ENCODE results near the gene MACROD2. TPM values are rescaled to one million over a fixed set of nuclear protein-coding genes. Genes with fewer than 3 reads are reported as not detected.

MACROD2 gene
- total RNA-seq, 4 donors from 2014 or later, result 4.0 to 14.1 (median 10.4) TPM

GRCh38 chr20:14441201-14441600 is 445.9 kb downstream of the MACROD2 start:
- Histone ChIP-seq H3K27me3 (no peaks in the 10 kb centered on the region), H3K4me1 (no peaks in the 10 kb centered on the region), H3K4me3 (no peak overlapping the region), H3K9me3 (peaks cover 0 to 9% (median 4%) of the 10 kb centered on the region in 4 donors), H3K27ac (no peak overlapping the region), H3K36me3 (no peaks in the 10 kb centered on the region)
- no peak for TF ChIP-seq EP300 (IDR thresholded peaks at IDR 0.05)
- no peak for TF ChIP-seq POLR2A (IDR thresholded peaks at IDR 0.05)
- TF ChIP-seq, protein P1, sequence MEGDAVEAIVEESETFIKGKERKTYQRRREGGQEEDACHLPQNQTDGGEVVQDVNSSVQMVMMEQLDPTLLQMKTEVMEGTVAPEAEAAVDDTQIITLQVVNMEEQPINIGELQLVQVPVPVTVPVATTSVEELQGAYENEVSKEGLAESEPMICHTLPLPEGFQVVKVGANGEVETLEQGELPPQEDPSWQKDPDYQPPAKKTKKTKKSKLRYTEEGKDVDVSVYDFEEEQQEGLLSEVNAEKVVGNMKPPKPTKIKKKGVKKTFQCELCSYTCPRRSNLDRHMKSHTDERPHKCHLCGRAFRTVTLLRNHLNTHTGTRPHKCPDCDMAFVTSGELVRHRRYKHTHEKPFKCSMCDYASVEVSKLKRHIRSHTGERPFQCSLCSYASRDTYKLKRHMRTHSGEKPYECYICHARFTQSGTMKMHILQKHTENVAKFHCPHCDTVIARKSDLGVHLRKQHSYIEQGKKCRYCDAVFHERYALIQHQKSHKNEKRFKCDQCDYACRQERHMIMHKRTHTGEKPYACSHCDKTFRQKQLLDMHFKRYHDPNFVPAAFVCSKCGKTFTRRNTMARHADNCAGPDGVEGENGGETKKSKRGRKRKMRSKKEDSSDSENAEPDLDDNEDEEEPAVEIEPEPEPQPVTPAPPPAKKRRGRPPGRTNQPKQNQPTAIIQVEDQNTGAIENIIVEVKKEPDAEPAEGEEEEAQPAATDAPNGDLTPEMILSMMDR (IDR thresholded peaks at IDR 0.05), result no peak
- DNase-seq (ENCODE audit: low spot score in 2 of 2), result no peak
- WGBS, 2 donors, result 94% methylated on average over 4 of the region's 4 CpGs

GRCh38 chr20:14444106-14444505 is 448.8 kb downstream of the MACROD2 start:
- no peak overlapping the region for H3K4me3 ChIP-seq
- no peaks in the 10 kb centered on the region for H3K4me1 ChIP-seq
- DNase-seq (ENCODE audit: low spot score in 2 of 2), result no peak
- H3K27ac ChIP-seq, result no peak overlapping the region
- 89 to 91% methylated on average over 3 of the region's 3 CpGs for WGBS, 2 donors
- H3K36me3 ChIP-seq, result no peaks in the 10 kb centered on the region
- no peaks in the 10 kb centered on the region for H3K27me3 ChIP-seq
- H3K9me3 ChIP-seq, result peaks cover 0 to 3% (median under 1%) of the 10 kb centered on the region in 4 donors
- TF ChIP-seq EP300 (IDR thresholded peaks at IDR 0.05), result no peak
- no peak for TF ChIP-seq POLR2A (IDR thresholded peaks at IDR 0.05)
- TF ChIP-seq, protein P1 (IDR thresholded peaks at IDR 0.05), result no peak

GRCh38 chr20:14445310-14445709 is 450.0 kb downstream of the MACROD2 start:
- Histone ChIP-seq H3K4me1 (no peaks in the 10 kb centered on the region), H3K27me3 (no peaks in the 10 kb centered on the region), H3K4me3 (no peak overlapping the region), H3K9me3 (no peaks in the 10 kb centered on the region), H3K27ac (no peak overlapping the region), H3K36me3 (no peaks in the 10 kb centered on the region)
- no peak for DNase-seq (ENCODE audit: low spot score in 2 of 2)
- TF ChIP-seq, protein P1 (IDR thresholded peaks at IDR 0.05), result no peak
- TF ChIP-seq POLR2A (IDR thresholded peaks at IDR 0.05) (no peak), EP300 (IDR thresholded peaks at IDR 0.05) (no peak)

DNA sequence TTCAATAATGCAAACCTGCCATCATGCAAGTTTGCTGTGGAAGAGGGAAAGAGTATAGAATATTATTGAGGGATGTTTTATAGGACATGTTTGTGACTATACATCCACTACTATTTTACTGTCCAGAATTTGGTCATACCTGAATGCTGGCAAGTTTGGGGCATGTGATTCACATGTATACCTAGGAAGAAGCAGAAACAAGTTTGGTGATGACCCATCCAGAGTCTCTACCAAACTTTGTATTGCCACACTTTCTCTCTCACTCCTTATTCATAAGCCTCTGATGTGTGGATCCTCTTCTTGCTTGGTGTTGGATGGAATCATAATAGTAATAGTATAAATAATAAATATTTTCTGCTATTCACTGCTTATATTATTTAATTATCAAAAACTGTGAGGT is 450.6 kb downstream of the MACROD2 start:
- no peaks in the 10 kb centered on the region for H3K9me3 ChIP-seq
- TF ChIP-seq, protein P1 (IDR thresholded peaks at IDR 0.05), result no peak
- no peak for TF ChIP-seq POLR2A (IDR thresholded peaks at IDR 0.05)
- no peak for TF ChIP-seq EP300 (IDR thresholded peaks at IDR 0.05)
- no peak overlapping the region for H3K4me3 ChIP-seq
- H3K36me3 ChIP-seq, result no peaks in the 10 kb centered on the region
- H3K27ac ChIP-seq, result no peak overlapping the region
- H3K4me1 ChIP-seq, result no peaks in the 10 kb centered on the region
- H3K27me3 ChIP-seq, result no peaks in the 10 kb centered on the region
- DNase-seq (ENCODE audit: low spot score in 2 of 2), result no peak

GRCh38 chr20:14446446-14446845 is 451.1 kb downstream of the MACROD2 start:
- TF ChIP-seq, protein P1 (IDR thresholded peaks at IDR 0.05), result no peak
- TF ChIP-seq EP300 (IDR thresholded peaks at IDR 0.05) (no peak), POLR2A (IDR thresholded peaks at IDR 0.05) (no peak)
- H3K4me1 ChIP-seq, result no peaks in the 10 kb centered on the region
- H3K4me3 ChIP-seq, result no peak overlapping the region
- no peak for DNase-seq (ENCODE audit: low spot score in 2 of 2)
- H3K27me3 ChIP-seq, result no peaks in the 10 kb centered on the region
- H3K9me3 ChIP-seq, result no peaks in the 10 kb centered on the region
- no peaks in the 10 kb centered on the region for H3K36me3 ChIP-seq
- H3K27ac ChIP-seq, result no peak overlapping the region

Measured in tibial nerve (tissue), 4 donors.